SK-N-SH treated with all-trans-retinoic acid at 6 μM for 48 hours (cell line): ENCODE measurements around the gene TRIML1.

Experiments used
- ATAC-seq: fragments of 200-7000 bp; cut with Tn5 transposase; 3 replicates; pipeline ENCODE4 v1.9.1; 2020; ENCODE audit warnings: mild to moderate bottlenecking, moderate library complexity
- ARNTL ChIP-seq: fragments of 450-650 bp; formaldehyde crosslinking; IDR thresholded peaks from 2 replicates; pipeline ENCODE4 v1.5.0; 2020; ENCODE audit warnings: low read depth, mild to moderate bottlenecking, moderate library complexity, borderline replicate concordance
- BACH2 ChIP-seq: fragments of 250-450 bp; sonication (Bioruptor Pico); IDR thresholded peaks from 2 replicates; pipeline ENCODE4 v1.9.0; 2021; ENCODE audit warnings: mild to moderate bottlenecking, borderline replicate concordance
- CREB5 ChIP-seq: fragments of 250-450 bp; sonication (Bioruptor Pico); IDR thresholded peaks from 2 replicates; pipeline ENCODE4 v1.5.1; 2020; ENCODE audit warnings: low read depth, mild to moderate bottlenecking, moderate library complexity
- CSDC2 ChIP-seq: fragments of 250-450 bp; sonication (Bioruptor Pico); IDR thresholded peaks from 2 replicates; pipeline ENCODE4 v1.5.0; 2020; ENCODE audit warnings: mild to moderate bottlenecking, moderate library complexity
- CSRNP3 ChIP-seq: fragments of 250-450 bp; sonication (Bioruptor Pico); IDR thresholded peaks from 2 replicates; pipeline ENCODE4 v1.5.1; 2021; ENCODE audit warnings: mild to moderate bottlenecking, moderate library complexity
- ESRRG ChIP-seq: fragments of 250-450 bp; sonication (Bioruptor Pico); IDR thresholded peaks from 2 replicates; pipeline ENCODE4 v1.6.1; 2021; ENCODE audit warnings: mild to moderate bottlenecking
- GLIS3 ChIP-seq: fragments of 250-450 bp; sonication (Bioruptor Pico); IDR thresholded peaks from 2 replicates; pipeline ENCODE4 v1.5.0; 2020; ENCODE audit warnings: mild to moderate bottlenecking, moderate library complexity
- ISL1 ChIP-seq: fragments of 250-450 bp; sonication (Bioruptor Pico); IDR thresholded peaks from 2 replicates; pipeline ENCODE4 v2.1.2; 2022; ENCODE audit warnings: mild to moderate bottlenecking, moderate library complexity
- OSR1 ChIP-seq: fragments of 250-450 bp; sonication (Bioruptor Pico); IDR thresholded peaks from 2 replicates; pipeline ENCODE4 v1.8.0; 2022; ENCODE audit warnings: moderate library complexity, mild to moderate bottlenecking, inconsistent platforms
- PATZ1 ChIP-seq: fragments of 250-450 bp; sonication (Bioruptor Pico); IDR thresholded peaks from 2 replicates; pipeline ENCODE4 v1.8.0; 2020; ENCODE audit warnings: mild to moderate bottlenecking, moderate library complexity, borderline replicate concordance
- POU6F1 ChIP-seq: fragments of 250-450 bp; sonication (Bioruptor Pico); IDR thresholded peaks from 2 replicates; pipeline ENCODE4 v1.8.0; 2021; ENCODE audit warnings: low read depth, mild to moderate bottlenecking, moderate library complexity, borderline replicate concordance
- PPARA ChIP-seq: fragments of 250-450 bp; sonication (Bioruptor Pico); IDR thresholded peaks from 2 replicates; pipeline ENCODE4 v1.5.0; 2020; ENCODE audit warnings: mild to moderate bottlenecking, borderline replicate concordance
- RARB ChIP-seq: fragments of 250-450 bp; sonication (Bioruptor Pico); IDR thresholded peaks from 2 replicates; pipeline ENCODE4 v1.8.0; 2021; ENCODE audit warnings: mild to moderate bottlenecking, moderate library complexity
- SNAI2 ChIP-seq: fragments of 250-450 bp; sonication (Bioruptor Pico); IDR thresholded peaks from 2 replicates; pipeline ENCODE4 v1.5.0; 2020; ENCODE audit warnings: mild to moderate bottlenecking, moderate library complexity
- TOX ChIP-seq: fragments of 250-450 bp; sonication (Bioruptor Pico); IDR thresholded peaks from 2 replicates; pipeline ENCODE4 v1.8.0; 2021; ENCODE audit warnings: mild to moderate bottlenecking, moderate library complexity, borderline replicate concordance
- TSHZ2 ChIP-seq: fragments of 250-450 bp; sonication (Bioruptor Pico); IDR thresholded peaks from 2 replicates; pipeline ENCODE4 v1.5.0; 2020; ENCODE audit warnings: mild to moderate bottlenecking, moderate library complexity
- ZC3H10 ChIP-seq: fragments of 250-450 bp; sonication (Bioruptor Pico); IDR thresholded peaks from 2 replicates; pipeline ENCODE4 v1.5.1; 2021; ENCODE audit warnings: mild to moderate bottlenecking, moderate library complexity
- ZFP3 ChIP-seq: fragments of 250-450 bp; sonication (Bioruptor Pico); IDR thresholded peaks from 2 replicates; pipeline ENCODE4 v1.5.0; 2020; ENCODE audit warnings: mild to moderate bottlenecking, moderate library complexity
- ZFP30 ChIP-seq: fragments of 450-650 bp; formaldehyde crosslinking; IDR thresholded peaks from 2 replicates; pipeline ENCODE4 v1.5.0; 2022; ENCODE audit warnings: mild to moderate bottlenecking, moderate library complexity
- ZNF565 ChIP-seq: fragments of 450-650 bp; formaldehyde crosslinking; conservative IDR thresholded peaks from 2 replicates; pipeline ENCODE4 v1.5.0; 2020; ENCODE audit warnings: low read depth, mild to moderate bottlenecking, moderate library complexity
- ZNF70 ChIP-seq: fragments of 450-650 bp; formaldehyde crosslinking; IDR thresholded peaks from 2 replicates; pipeline ENCODE4 v1.5.0; 2020; ENCODE audit warnings: mild to moderate bottlenecking, moderate library complexity
- ZNF8 ChIP-seq: fragments of 450-650 bp; formaldehyde crosslinking; IDR thresholded peaks from 2 replicates; pipeline ENCODE4 v1.5.0; 2020; ENCODE audit warnings: mild to moderate bottlenecking, moderate library complexity

Gene TRIML1

GRCh38 chr4:188127214-188127874, 11.9 kb upstream of the TRIML1 start:
- peak; percentile 27; the same call in 1 of the 3 replicates for ATAC-seq
- TF ChIP-seq TOX (CRISPR knock-in tag): no peak
- no peak for TF ChIP-seq ARNTL (CRISPR knock-in tag)
- TF ChIP-seq TSHZ2: no peak
- TF ChIP-seq ZNF8 (CRISPR knock-in tag): no peak
- no peak for TF ChIP-seq CSDC2
- no peak for TF ChIP-seq CSRNP3
- TF ChIP-seq ISL1: no peak
- no peak for TF ChIP-seq ZFP30 (CRISPR knock-in tag)
- no peak for TF ChIP-seq OSR1 (CRISPR knock-in tag)
- TF ChIP-seq ZNF70 (CRISPR knock-in tag): no peak

- TF ChIP-seq ZFP30 (CRISPR knock-in tag) (no peak), ZNF70 (CRISPR knock-in tag) (no peak), PPARA (CRISPR knock-in tag) (no peak), ZC3H10 (CRISPR knock-in tag) (no peak), PATZ1 (CRISPR knock-in tag) (no peak), RARB (no peak), ZNF565 (CRISPR knock-in tag) (no peak), ESRRG (CRISPR knock-in tag) (no peak), ARNTL (CRISPR knock-in tag) (no peak)
- ATAC-seq: no peak
Observed at GRCh38 chr4:188130355-188130754, 8.9 kb upstream of the TRIML1 start.

GRCh38 chr4:188132232-188132631, 7.0 kb upstream of the TRIML1 start:
- TF ChIP-seq ARNTL (CRISPR knock-in tag): no peak
- no peak for TF ChIP-seq ESRRG (CRISPR knock-in tag)
- TF ChIP-seq TSHZ2: no peak
- no peak for TF ChIP-seq GLIS3
- TF ChIP-seq CSDC2: no peak
- ATAC-seq: no peak

- no peak for TF ChIP-seq ZNF565 (CRISPR knock-in tag)
- no peak for TF ChIP-seq ZFP3
- TF ChIP-seq ISL1: no peak
- TF ChIP-seq GLIS3: no peak
- TF ChIP-seq PPARA (CRISPR knock-in tag): no peak
- TF ChIP-seq SNAI2 (CRISPR knock-in tag): no peak
- TF ChIP-seq ZNF8 (CRISPR knock-in tag): no peak
- TF ChIP-seq POU6F1 (CRISPR knock-in tag): no peak
- TF ChIP-seq CREB5 (CRISPR knock-in tag): no peak
- TF ChIP-seq ZC3H10 (CRISPR knock-in tag): no peak
- no peak for TF ChIP-seq RARB
- no peak for TF ChIP-seq CSDC2
- TF ChIP-seq ZNF70 (CRISPR knock-in tag): no peak
- no peak for TF ChIP-seq ESRRG (CRISPR knock-in tag)
- no peak for TF ChIP-seq BACH2 (CRISPR knock-in tag)
- no peak for ATAC-seq
Observed at GRCh38 chr4:188138227-188138626, 1.0 kb upstream of the TRIML1 start.
